Liver (tissue), 9 donors: Measurements from ENCODE around the gene BCKDHB. TPM values are rescaled to one million over a fixed set of nuclear protein-coding genes. Genes with fewer than 3 reads are reported as not detected.

Source experiments
- DNase-seq: peaks from one replicate; pipeline ENCODE4 v3.0.0-alpha.2; 2017; ENCODE audit warnings: low spot score
- H3K27ac ChIP-seq, 2 donors: one replicate each; pipeline ENCODE4 v1.7.0; 2013; ENCODE audit warnings: inconsistent platforms in 2 of 2, low read length in 2 of 2, control low read depth in 1 of 2, low read depth in 1 of 2, mild to moderate bottlenecking in 1 of 2
- H3K27me3 ChIP-seq, 4 donors: one replicate each; pipeline versions ENCODE4 v1.6.1 to v1.7.0; 2013; ENCODE audit warnings: low read length in 3 of 4, inconsistent platforms in 1 of 4, mild to moderate bottlenecking in 1 of 4, moderate library complexity in 1 of 4; ENCODE audit not compliant: control insufficient read depth in 4 of 4, insufficient read depth in 4 of 4
- H3K36me3 ChIP-seq, 4 donors: one replicate each; pipeline versions ENCODE4 v1.6.1 to v1.7.0; 2013; ENCODE audit warnings: low read length in 3 of 4, mild to moderate bottlenecking in 3 of 4, low read depth in 1 of 4, moderate library complexity in 1 of 4; ENCODE audit not compliant: control insufficient read depth in 4 of 4, insufficient read depth in 3 of 4
- H3K4me1 ChIP-seq, 4 donors: one replicate each; pipeline versions ENCODE4 v1.6.1 to v1.7.0; 2013; ENCODE audit warnings: low read length in 3 of 4, mild to moderate bottlenecking in 3 of 4, moderate library complexity in 1 of 4; ENCODE audit not compliant: control insufficient read depth in 4 of 4, insufficient read depth in 4 of 4
- H3K4me3 ChIP-seq, 3 donors: one replicate each; pipeline versions ENCODE4 v1.6.1 to v1.7.0; 2013; ENCODE audit warnings: low read length in 3 of 3, control low read depth in 1 of 3, low read depth in 1 of 3, mild to moderate bottlenecking in 1 of 3
- H3K9ac ChIP-seq, 2 donors: one replicate each; pipeline ENCODE4 v1.7.0; 2013; ENCODE audit warnings: low read length in 2 of 2, mild to moderate bottlenecking in 2 of 2, moderate library complexity in 2 of 2, control low read depth in 1 of 2, low read depth in 1 of 2
- H3K9me3 ChIP-seq, 4 donors: one replicate each; pipeline versions ENCODE4 v1.6.1 to v1.7.0; 2013; ENCODE audit warnings: low read length in 3 of 4; ENCODE audit not compliant: control insufficient read depth in 4 of 4
- CTCF ChIP-seq: fragments of 150-350 bp; IDR thresholded peaks from 2 replicates; pipeline ENCODE4 v1.5.1; 2017; ENCODE audit warnings: improper control_type of control experiment, low read depth, low read length; ENCODE audit not compliant: missing input control
- FOXA2 ChIP-seq: IDR thresholded peaks from 2 replicates; pipeline ENCODE4 v1.6.1; 2016; ENCODE audit warnings: antibody characterized with exemption
- GABPA ChIP-seq, 2 donors: IDR thresholded peaks in 1 of 2; conservative IDR thresholded peaks in 1 of 2; 2 replicates each; pipeline ENCODE4 v1.6.1; 2016; ENCODE audit warnings: antibody characterized with exemption in 2 of 2, mild to moderate bottlenecking in 1 of 2, moderate library complexity in 1 of 2
- HNF4A ChIP-seq, 2 donors: conservative IDR thresholded peaks; 2 replicates each; pipeline ENCODE4 v1.6.1; 2016; ENCODE audit warnings: antibody characterized with exemption in 2 of 2, mild to moderate bottlenecking in 2 of 2
- RAD21 ChIP-seq, 2 donors: IDR thresholded peaks; 2 replicates each; pipeline ENCODE4 v1.6.1; 2016; ENCODE audit warnings: antibody characterized with exemption in 2 of 2, mild to moderate bottlenecking in 2 of 2
- REST ChIP-seq: IDR thresholded peaks from 2 replicates; pipeline ENCODE4 v1.6.1; 2016; ENCODE audit warnings: antibody characterized with exemption, mild to moderate bottlenecking
- RXRA ChIP-seq, 2 donors: IDR thresholded peaks; 2 replicates each; pipeline ENCODE4 v1.6.1; 2017 to 2018; ENCODE audit warnings: antibody characterized with exemption in 2 of 2, mild to moderate bottlenecking in 1 of 2
- YY1 ChIP-seq: IDR thresholded peaks from 2 replicates; pipeline ENCODE4 v1.6.1; 2016; ENCODE audit warnings: antibody characterized with exemption, mild to moderate bottlenecking
- ZBTB33 ChIP-seq: IDR thresholded peaks from 2 replicates; pipeline ENCODE4 v1.6.1; 2016; ENCODE audit warnings: antibody characterized with exemption
- WGBS: extraction: QIAGEN DNeasy Blood & Tissue Kit; methylation state at CpG from one replicate; pipeline ENCODE4 v1.1.7; 2013; 5-methylcytosine and 5-hydroxymethylcytosine counted together
- polyA plus RNA-seq, 2 donors: library from polyadenylated mRNA; stranded (reverse) in 1 of 2; unstranded in 1 of 2; fragments of 200-250 nt in 1 of 2; fragments of >200 nt in 1 of 2; fragmentation: Nextera tagmentation in 1 of 2; extraction: Ambion mirVana in 1 of 2; gene quantifications; one replicate each; pipeline versions ENCODE4 v1.2.1 to v1.2.3, GENCODE V29; 2013 to 2015
- total RNA-seq, 2 donors: library from RNA; depleted of rRNA; stranded (reverse); fragments of >200 nt; gene quantifications; one replicate each; pipeline ENCODE4 v1.2.3, GENCODE V29; 2014
- donor health status: healthy.
- donor health status: healthy.
- donor health status: healthy.
- donor health status: healthy.
- donor health status: healthy.

Gene BCKDHB
- total and polyA plus RNA-seq, 4 donors = 13.0 to 74.8 (median 31.6) TPM

GRCh38 chr6:80205404-80205803, 98.9 kb downstream of the BCKDHB start:
- H3K4me1 ChIP-seq = no peaks in the 10 kb centered on the region

More at GRCh38 chr6:80205404-80205803, 98.9 kb downstream of the BCKDHB start:
- TF ChIP-seq FOXA2 (no peak), CTCF (no peak), ZBTB33 (no peak), RAD21 (IDR thresholded peaks at IDR 0.05) (no peak), YY1 (no peak), RXRA (IDR thresholded peaks at IDR 0.05) (no peak), GABPA (IDR thresholded peaks at IDR 0.05 in 1 of 2, conservative IDR thresholded peaks at IDR 0.05 in 1 of 2) (no peak), REST (no peak), HNF4A (conservative IDR thresholded peaks at IDR 0.05) (no peak)
- 86% methylated on average over 4 of the region's 4 CpGs for whole genome bisulfite sequencing
- Histone ChIP-seq H3K9ac (no peak overlapping the region), H3K27ac (no peak overlapping the region), H3K4me3 (no peak overlapping the region), H3K9me3 (no peaks in the 10 kb centered on the region), H3K27me3 (no peaks in the 10 kb centered on the region), H3K36me3 (peaks cover 3 to 7% (median 4%) of the 10 kb centered on the region in 4 donors)
- no peak for DNase-seq
